H9 (cell line): ENCODE measurements around the gene TRIM38. TPM values are rescaled to one million over a fixed set of nuclear protein-coding genes. Genes with fewer than 3 reads are reported as not detected.

Experiments used
- DNase-seq: peaks from one replicate; pipeline ENCODE4 v3.0.0-alpha.2; 2017
- H2AFZ ChIP-seq: one replicate; pipeline ENCODE4 v1.6.1; 2013; ENCODE audit warnings: mild to moderate bottlenecking, low read length, control low read depth, moderate library complexity
- H2AK5ac ChIP-seq: 2 replicates; pipeline ENCODE4 v1.6.1; 2013; ENCODE audit warnings: low read length, control low read depth, mixed read lengths; ENCODE audit not compliant: insufficient read length
- H2BK120ac ChIP-seq: one replicate; pipeline ENCODE4 v1.6.1; 2013; ENCODE audit warnings: low read depth, mild to moderate bottlenecking, low read length, control low read depth, inconsistent platforms; ENCODE audit not compliant: poor library complexity, severe bottlenecking
- H2BK12ac ChIP-seq: 2 replicates; pipeline ENCODE4 v1.6.1; 2013; ENCODE audit warnings: low read length, control low read depth, mixed read lengths, low read depth; ENCODE audit not compliant: insufficient read length
- H2BK15ac ChIP-seq: 2 replicates; pipeline ENCODE4 v1.6.1; 2013; ENCODE audit warnings: low read depth, low read length, control low read depth
- H2BK20ac ChIP-seq: one replicate; pipeline ENCODE4 v1.6.1; 2013; ENCODE audit warnings: low read depth, mild to moderate bottlenecking, low read length, control low read depth, inconsistent platforms; ENCODE audit not compliant: poor library complexity, severe bottlenecking
- H2BK5ac ChIP-seq: 2 replicates; pipeline ENCODE4 v1.6.1; 2013; ENCODE audit warnings: low read length, control low read depth, mixed read lengths; ENCODE audit not compliant: insufficient read length
- H3K14ac ChIP-seq: 2 replicates; pipeline ENCODE4 v1.6.1; 2013; ENCODE audit warnings: low read length, control low read depth; ENCODE audit not compliant: insufficient read depth
- H3K18ac ChIP-seq: 2 replicates; pipeline ENCODE4 v1.6.1; 2013; ENCODE audit warnings: low read depth, mild to moderate bottlenecking, mixed read lengths, low read length, control low read depth; ENCODE audit not compliant: insufficient read length
- H3K23ac ChIP-seq: 2 replicates; pipeline ENCODE4 v1.6.1; 2013; ENCODE audit warnings: low read length, control low read depth, mixed read lengths, low read depth; ENCODE audit not compliant: insufficient read length
- H3K23me2 ChIP-seq: 2 replicates; pipeline ENCODE4 v1.6.1; 2013; ENCODE audit warnings: low read depth, mild to moderate bottlenecking, mixed read lengths, low read length, control low read depth; ENCODE audit not compliant: insufficient read length, poor library complexity, severe bottlenecking
- H3K27ac ChIP-seq: 2 replicates; pipeline ENCODE4 v1.5.1; 2013; ENCODE audit warnings: low read length, control low read depth, mixed read lengths, low read depth; ENCODE audit not compliant: insufficient read length
- H3K27me3 ChIP-seq: 2 replicates; pipeline ENCODE4 v1.6.1; 2013; ENCODE audit warnings: low read length, control low read depth, inconsistent platforms; ENCODE audit not compliant: insufficient read depth
- H3K4ac ChIP-seq: 2 replicates; pipeline ENCODE4 v1.6.1; 2013; ENCODE audit warnings: low read depth, mild to moderate bottlenecking, control low read depth, inconsistent platforms, low read length, moderate library complexity
- H3K4me1 ChIP-seq: 2 replicates; pipeline ENCODE4 v1.6.1; 2013; ENCODE audit warnings: low read length, control low read depth, inconsistent platforms; ENCODE audit not compliant: insufficient read depth
- H3K4me2 ChIP-seq: 2 replicates; pipeline ENCODE4 v1.6.1; 2013; ENCODE audit warnings: low read length, control low read depth, mixed read lengths; ENCODE audit not compliant: insufficient read length, insufficient read depth
- H3K56ac ChIP-seq: 2 replicates; pipeline ENCODE4 v1.6.1; 2013; ENCODE audit warnings: low read depth, mild to moderate bottlenecking, mixed read lengths, low read length, control low read depth; ENCODE audit not compliant: insufficient read length
- H3K79me1 ChIP-seq: 2 replicates; pipeline ENCODE4 v1.6.1; 2013; ENCODE audit warnings: low read depth, mild to moderate bottlenecking, moderate library complexity, low read length, control low read depth, inconsistent platforms; ENCODE audit not compliant: insufficient read depth, poor library complexity, severe bottlenecking
- H3K79me2 ChIP-seq: 2 replicates; pipeline ENCODE4 v1.6.1; 2013; ENCODE audit warnings: low read length, control low read depth, inconsistent platforms; ENCODE audit not compliant: insufficient read depth
- H3K9ac ChIP-seq: 2 replicates; pipeline ENCODE4 v1.6.1; 2013; ENCODE audit warnings: low read length, control low read depth, mixed read lengths; ENCODE audit not compliant: insufficient read length; ENCODE audit errors: extremely low read depth
- H3K9me3 ChIP-seq: one replicate; pipeline ENCODE4 v1.6.1; 2013; ENCODE audit warnings: low read depth, low read length, inconsistent platforms; ENCODE audit not compliant: control insufficient read depth
- H3T11ph ChIP-seq: one replicate; pipeline ENCODE4 v1.6.1; 2013; ENCODE audit warnings: mild to moderate bottlenecking, low read length, control low read depth, inconsistent platforms
- H4K20me1 ChIP-seq: one replicate; pipeline ENCODE4 v1.6.1; 2013; ENCODE audit not compliant: control insufficient read depth, insufficient read length, insufficient read depth
- H4K5ac ChIP-seq: 2 replicates; pipeline ENCODE4 v1.6.1; 2013; ENCODE audit warnings: low read depth, mild to moderate bottlenecking, mixed read lengths, low read length, control low read depth; ENCODE audit not compliant: insufficient read length
- H4K8ac ChIP-seq: replicated peaks from 2 replicates; pipeline ENCODE4 v1.6.1; 2013; ENCODE audit warnings: low read length, control low read depth, mixed read lengths, low read depth; ENCODE audit not compliant: insufficient read length
- H4K91ac ChIP-seq: 2 replicates; pipeline ENCODE4 v1.6.1; 2013; ENCODE audit warnings: low read depth, mild to moderate bottlenecking, moderate library complexity, mixed read lengths, low read length, control low read depth; ENCODE audit not compliant: insufficient read length
- H3K27ac Mint-ChIP-seq, 3 experiments: 2 replicates in 2 of 3; 3 replicates in 1 of 3; pipeline ENCODE4 v1.8.0; 2020 to 2021; ENCODE audit warnings: mixed read lengths in 3 of 3, mild to moderate bottlenecking in 1 of 3, moderate library complexity in 1 of 3
- H3K27me3 Mint-ChIP-seq: 2 replicates; pipeline ENCODE4 v1.8.0; 2021; ENCODE audit warnings: low read depth, mild to moderate bottlenecking, moderate library complexity, mixed read lengths
- H3K36me3 Mint-ChIP-seq, 3 experiments: 2 replicates in 2 of 3; 3 replicates in 1 of 3; pipeline ENCODE4 v1.8.0; 2020 to 2021; ENCODE audit warnings: low read depth in 3 of 3, mixed read lengths in 3 of 3; ENCODE audit not compliant: insufficient read depth in 1 of 3
- H3K4me1 Mint-ChIP-seq, 2 experiments: 2 replicates each; pipeline ENCODE4 v1.8.0; 2020; ENCODE audit warnings: mixed read lengths in 2 of 2
- H3K4me3 Mint-ChIP-seq, 2 experiments: 2 replicates in 1 of 2; 3 replicates in 1 of 2; pipeline ENCODE4 v1.8.0; 2020 to 2021; ENCODE audit warnings: mild to moderate bottlenecking in 2 of 2, mixed read lengths in 2 of 2, moderate library complexity in 1 of 2
- H3K9me3 Mint-ChIP-seq, 2 experiments: 2 replicates in 1 of 2; 3 replicates in 1 of 2; pipeline ENCODE4 v1.8.0; 2020; ENCODE audit warnings: mild to moderate bottlenecking in 2 of 2, mixed read lengths in 2 of 2, moderate library complexity in 1 of 2
- WGBS: extraction: QIAGEN DNeasy Blood & Tissue Kit; methylation state at CpG from one replicate; pipeline ENCODE4 v1.1.7; 2013; ENCODE audit warnings: missing lambda C conversion rate, low lambda C conversion rate, mixed read lengths; ENCODE audit not compliant: insufficient read length; ENCODE audit errors: extremely low coverage; 5-methylcytosine and 5-hydroxymethylcytosine counted together
- total RNA-seq: library from RNA; stranded (reverse); gene quantifications from 2 replicates; pipeline ENCODE4 v1.2.1, GENCODE V29; 2021
- TF ChIP-seq, protein P1 (sequence below): fragments of 200-600 bp; sonication (generic); conservative IDR thresholded peaks from 3 replicates; pipeline ENCODE4 v1.8.0; 2021; ENCODE audit warnings: antibody characterized with exemption, mild to moderate bottlenecking

The TRIM38 gene
- total RNA-seq, 1 experiment from 2014 or later, result 0.61 TPM

DNA sequence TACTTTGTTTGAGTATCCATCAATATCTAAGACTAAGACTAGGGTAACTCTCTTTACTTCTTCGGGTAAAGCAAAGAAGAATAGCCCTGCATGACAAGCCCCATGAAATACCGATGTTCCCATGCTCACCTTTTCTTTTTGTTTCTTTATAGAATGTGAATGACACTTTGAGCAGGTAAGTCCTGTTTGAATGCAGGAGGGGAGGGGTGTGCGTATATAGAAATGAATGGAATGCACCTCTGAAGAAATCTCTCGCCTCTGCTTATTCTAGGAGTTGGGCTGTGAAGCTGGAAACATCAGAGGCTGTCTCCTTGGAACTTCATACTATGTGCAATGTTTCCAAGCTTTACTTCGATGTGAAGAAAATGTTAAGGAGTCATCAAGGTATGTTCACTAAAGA, 10.3 kb downstream of the TRIM38 start:
- Histone ChIP-seq H3K4me2 (no peak overlapping the region), H3K27ac (no peak overlapping the region), H4K5ac (no peak overlapping the region), H4K91ac (no peak overlapping the region), H3K27me3 (no peaks in the 10 kb centered on the region), H3K14ac (no peak overlapping the region), H3K9ac (no peak overlapping the region), H3K79me2 (no peaks in the 10 kb centered on the region), H4K20me1 (no peaks in the 10 kb centered on the region), H3K79me1 (no peaks in the 10 kb centered on the region), H2AK5ac (no peak overlapping the region), H2BK120ac (no peak overlapping the region), H3K18ac (no peak overlapping the region), H3K4ac (no peak overlapping the region), H3K4me1 (no peaks in the 10 kb centered on the region), H3K9me3 (no peaks in the 10 kb centered on the region), H2BK15ac (no peak overlapping the region), H3K23ac (no peak overlapping the region), H4K8ac (no peak overlapping the region), H2BK5ac (no peak overlapping the region), H3K23me2 (no peaks in the 10 kb centered on the region), H3K56ac (no peak overlapping the region), H2BK20ac (no peak overlapping the region), H3T11ph (no peak overlapping the region), H2AFZ (no peak overlapping the region), H2BK12ac (no peak overlapping the region)
- H3K27ac Mint-ChIP-seq, result no peak overlapping the region
- H3K27me3 Mint-ChIP-seq, result no peaks in the 10 kb centered on the region
- H3K36me3 Mint-ChIP-seq, result peaks cover 2 to 30% (median 30%) of the 10 kb centered on the region in 3 experiments; a peak in 6 of 7 replicates
- no peak for DNase-seq
- H3K4me1 Mint-ChIP-seq, result peaks cover 6 to 11% of the 10 kb centered on the region in 2 experiments
- H3K9me3 Mint-ChIP-seq, result no peaks in the 10 kb centered on the region
- no peak overlapping the region for H3K4me3 Mint-ChIP-seq
- WGBS, result no CpG with 5 or more reads among the region's 5 CpGs
- TF ChIP-seq, protein P1, sequence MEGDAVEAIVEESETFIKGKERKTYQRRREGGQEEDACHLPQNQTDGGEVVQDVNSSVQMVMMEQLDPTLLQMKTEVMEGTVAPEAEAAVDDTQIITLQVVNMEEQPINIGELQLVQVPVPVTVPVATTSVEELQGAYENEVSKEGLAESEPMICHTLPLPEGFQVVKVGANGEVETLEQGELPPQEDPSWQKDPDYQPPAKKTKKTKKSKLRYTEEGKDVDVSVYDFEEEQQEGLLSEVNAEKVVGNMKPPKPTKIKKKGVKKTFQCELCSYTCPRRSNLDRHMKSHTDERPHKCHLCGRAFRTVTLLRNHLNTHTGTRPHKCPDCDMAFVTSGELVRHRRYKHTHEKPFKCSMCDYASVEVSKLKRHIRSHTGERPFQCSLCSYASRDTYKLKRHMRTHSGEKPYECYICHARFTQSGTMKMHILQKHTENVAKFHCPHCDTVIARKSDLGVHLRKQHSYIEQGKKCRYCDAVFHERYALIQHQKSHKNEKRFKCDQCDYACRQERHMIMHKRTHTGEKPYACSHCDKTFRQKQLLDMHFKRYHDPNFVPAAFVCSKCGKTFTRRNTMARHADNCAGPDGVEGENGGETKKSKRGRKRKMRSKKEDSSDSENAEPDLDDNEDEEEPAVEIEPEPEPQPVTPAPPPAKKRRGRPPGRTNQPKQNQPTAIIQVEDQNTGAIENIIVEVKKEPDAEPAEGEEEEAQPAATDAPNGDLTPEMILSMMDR, result no peak
